WTC11 (cell line): ENCODE data around the gene SEC22C. TPM values are rescaled to one million over a fixed set of nuclear protein-coding genes. Genes with fewer than 3 reads are reported as not detected.
"Not testable (repeated sequence)": the region's sequence is repeated elsewhere in the genome, so short reads cannot be mapped to it uniquely, and the experiment has no call there.

Experiments
- ATAC-seq: fragments of 200-7000 bp; cut with Tn5 transposase; 2 replicates; pipeline ENCODE4 v1.10.0; 2021; ENCODE audit warnings: mild to moderate bottlenecking, moderate library complexity
- CTCF ChIA-PET: fragments of 300-600 bp; sonication (Branson Sonifier 250); formaldehyde crosslinking; loops from one replicate; lab custom pipeline; 2021; ENCODE audit warnings: antibody characterized with exemption; lab: Charles Lee
- POLR2A ChIA-PET: fragments of 350-600 bp; sonication (Branson Sonifier 250); formaldehyde crosslinking; loops from one replicate; lab custom pipeline; 2021; ENCODE audit warnings: antibody characterized with exemption; lab: Charles Lee
- DNase-seq: peaks from one replicate; pipeline ENCODE4 v3.0.0; 2021; ENCODE audit warnings: low spot score
- H3K27ac Mint-ChIP-seq: 2 replicates; pipeline ENCODE4 v1.8.0; 2021; ENCODE audit warnings: mixed read lengths
- H3K27me3 Mint-ChIP-seq: 2 replicates; pipeline ENCODE4 v1.8.0; 2021; ENCODE audit warnings: low read depth, mild to moderate bottlenecking, moderate library complexity, mixed read lengths
- H3K36me3 Mint-ChIP-seq: 2 replicates; pipeline ENCODE4 v1.8.0; 2021; ENCODE audit warnings: mixed read lengths
- H3K4me1 Mint-ChIP-seq: 2 replicates; pipeline ENCODE4 v1.8.0; 2022; ENCODE audit warnings: mixed read lengths
- H3K4me3 Mint-ChIP-seq: 2 replicates; pipeline ENCODE4 v1.8.0; 2021; ENCODE audit warnings: mild to moderate bottlenecking, moderate library complexity, mixed read lengths
- H3K9me3 Mint-ChIP-seq: 2 replicates; pipeline ENCODE4 v1.8.0; 2021; ENCODE audit warnings: mixed read lengths
- AR ChIP-seq: fragments of 250-450 bp; sonication (Bioruptor Pico); IDR thresholded peaks from 2 replicates; pipeline ENCODE4 v1.9.0; 2021; ENCODE audit warnings: mild to moderate bottlenecking
- ARID4B ChIP-seq: sonication (generic); formaldehyde crosslinking; IDR thresholded peaks from 2 replicates; pipeline ENCODE4 v1.8.0; 2023; ENCODE audit warnings: missing genetic modification reagents, mild to moderate bottlenecking, borderline replicate concordance
- E2F1 ChIP-seq: sonication (generic); formaldehyde crosslinking; IDR thresholded peaks from 2 replicates; pipeline ENCODE4 v1.8.0; 2022; ENCODE audit warnings: mild to moderate bottlenecking, missing genetic modification reagents
- JUN ChIP-seq: sonication (generic); formaldehyde crosslinking; IDR thresholded peaks from 2 replicates; pipeline ENCODE4 v1.8.0; 2023; ENCODE audit warnings: mild to moderate bottlenecking, missing genetic modification reagents
- KAT7 ChIP-seq: sonication (generic); formaldehyde crosslinking; IDR thresholded peaks from 2 replicates; pipeline ENCODE4 v1.8.1; 2023; ENCODE audit warnings: missing genetic modification reagents, mild to moderate bottlenecking, borderline replicate concordance
- OVOL2 ChIP-seq: fragments of 250-450 bp; sonication (Bioruptor Pico); IDR thresholded peaks from 2 replicates; pipeline ENCODE4 v1.9.0; 2021; ENCODE audit warnings: mild to moderate bottlenecking, borderline replicate concordance
- ZNF219 ChIP-seq: sonication (generic); formaldehyde crosslinking; IDR thresholded peaks from 2 replicates; pipeline ENCODE4 v1.8.0; 2023; ENCODE audit warnings: missing genetic modification reagents, mild to moderate bottlenecking, borderline replicate concordance
- ZNF396 ChIP-seq: fragments of 250-450 bp; sonication (Bioruptor Pico); IDR thresholded peaks from 2 replicates; pipeline ENCODE4 v1.8.0; 2021; ENCODE audit warnings: mild to moderate bottlenecking, moderate library complexity, borderline replicate concordance
- ZSCAN18 ChIP-seq: fragments of 250-450 bp; sonication (Bioruptor Pico); IDR thresholded peaks from 2 replicates; pipeline ENCODE4 v2.1.2; 2022; ENCODE audit warnings: mild to moderate bottlenecking, moderate library complexity
- total RNA-seq: library from RNA; stranded (reverse); gene quantifications from 3 replicates; pipeline ENCODE4 v1.2.3, GENCODE V29; 2021

SEC22C gene
- total RNA-seq, 1 experiment from 2014 or later = 37.0 TPM

- Mint-ChIP-seq H3K4me1 (no peaks in the 10 kb centered on the region), H3K4me3 (no peak overlapping the region), H3K27ac (no peak overlapping the region), H3K36me3 (peaks cover 47% of the 10 kb centered on the region), H3K27me3 (no peaks in the 10 kb centered on the region), H3K9me3 (no peaks in the 10 kb centered on the region)
- no peak for TF ChIP-seq OVOL2 (CRISPR knock-in tag)
- POLR2A ChIA-PET = no interaction called here
- DNase-seq (no peak), ATAC-seq (no peak)
- CTCF ChIA-PET = interaction anchor here (0.8 kb wide), 1 partner anchor 13 kb away, joined by 3 read pairs; no protein-coding TSS in a partner anchor
Observed at GRCh38 chr3:42562047-42562907, 19.5 kb downstream of the SEC22C start.

- no peak for DNase-seq
- no peak overlapping the region for H3K27ac Mint-ChIP-seq
- H3K9me3 Mint-ChIP-seq = no peaks in the 10 kb centered on the region
- no peak overlapping the region for H3K4me3 Mint-ChIP-seq
- H3K36me3 Mint-ChIP-seq = peaks cover 61% of the 10 kb centered on the region
- no peaks in the 10 kb centered on the region for H3K4me1 Mint-ChIP-seq
- H3K27me3 Mint-ChIP-seq = no peaks in the 10 kb centered on the region
- ChIA-PET POLR2A (no interaction called here), CTCF (interaction anchor here (1.4 to 1.5 kb wide), 2 partner anchors 10 to 328 kb away, joined by 3 to 4 read pairs; no protein-coding TSS in a partner anchor)
- peak; percentile 67 for ATAC-seq
- TF ChIP-seq ZNF219 (CRISPR knock-in tag) (no peak), ZNF396 (CRISPR knock-in tag) (no peak), JUN (CRISPR knock-in tag) (no peak), ZSCAN18 (CRISPR knock-in tag) (no peak), E2F1 (CRISPR knock-in tag) (no peak), KAT7 (no peak), ARID4B (CRISPR knock-in tag) (no peak), AR (no peak)
Observed at GRCh38 chr3:42557854-42558253, 23.9 kb downstream of the SEC22C start.

- DNase-seq, POLR2A ChIA-PET, H3K27ac Mint-ChIP-seq, H3K27me3 Mint-ChIP-seq, CTCF ChIA-PET, H3K4me1 Mint-ChIP-seq, H3K4me3 Mint-ChIP-seq, ATAC-seq, H3K9me3 Mint-ChIP-seq: not testable (repeated sequence)
- peaks cover 65% of the 10 kb centered on the region for H3K36me3 Mint-ChIP-seq
Observed at GRCh38 chr3:42556817-42557216, 24.9 kb downstream of the SEC22C start.
